ENCODE measurements around the gene TENM4.

TENM4 gene

GRCh38 chr11:78952890-78953289, 487.9 kb downstream of the TENM4 start:
- DNase-seq = no peak

DNA sequence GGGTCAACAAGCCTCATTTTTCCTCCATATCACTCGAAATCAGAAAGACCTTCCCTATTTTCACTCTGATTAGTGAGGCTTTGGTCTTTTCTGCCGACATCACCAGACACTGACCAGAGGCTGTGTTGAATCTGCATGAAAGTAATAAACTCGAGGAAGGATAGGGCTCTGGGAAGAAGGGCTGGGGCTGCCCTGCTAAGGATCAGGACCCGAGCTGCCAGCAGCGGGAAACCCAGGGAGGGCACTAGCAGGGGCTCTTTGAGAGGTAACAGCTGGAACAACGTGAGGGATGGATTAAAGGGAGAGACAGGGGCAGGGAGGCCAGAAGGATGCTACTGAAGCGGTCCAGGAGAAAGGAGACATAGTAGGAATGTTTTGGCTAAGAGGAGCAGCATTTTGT, 488.7 kb downstream of the TENM4 start:
- DNase-seq = no peak

- no peak for DNase-seq
Measured at GRCh38 chr11:78949976-78950690, 490.7 kb downstream of the TENM4 start.

DNA sequence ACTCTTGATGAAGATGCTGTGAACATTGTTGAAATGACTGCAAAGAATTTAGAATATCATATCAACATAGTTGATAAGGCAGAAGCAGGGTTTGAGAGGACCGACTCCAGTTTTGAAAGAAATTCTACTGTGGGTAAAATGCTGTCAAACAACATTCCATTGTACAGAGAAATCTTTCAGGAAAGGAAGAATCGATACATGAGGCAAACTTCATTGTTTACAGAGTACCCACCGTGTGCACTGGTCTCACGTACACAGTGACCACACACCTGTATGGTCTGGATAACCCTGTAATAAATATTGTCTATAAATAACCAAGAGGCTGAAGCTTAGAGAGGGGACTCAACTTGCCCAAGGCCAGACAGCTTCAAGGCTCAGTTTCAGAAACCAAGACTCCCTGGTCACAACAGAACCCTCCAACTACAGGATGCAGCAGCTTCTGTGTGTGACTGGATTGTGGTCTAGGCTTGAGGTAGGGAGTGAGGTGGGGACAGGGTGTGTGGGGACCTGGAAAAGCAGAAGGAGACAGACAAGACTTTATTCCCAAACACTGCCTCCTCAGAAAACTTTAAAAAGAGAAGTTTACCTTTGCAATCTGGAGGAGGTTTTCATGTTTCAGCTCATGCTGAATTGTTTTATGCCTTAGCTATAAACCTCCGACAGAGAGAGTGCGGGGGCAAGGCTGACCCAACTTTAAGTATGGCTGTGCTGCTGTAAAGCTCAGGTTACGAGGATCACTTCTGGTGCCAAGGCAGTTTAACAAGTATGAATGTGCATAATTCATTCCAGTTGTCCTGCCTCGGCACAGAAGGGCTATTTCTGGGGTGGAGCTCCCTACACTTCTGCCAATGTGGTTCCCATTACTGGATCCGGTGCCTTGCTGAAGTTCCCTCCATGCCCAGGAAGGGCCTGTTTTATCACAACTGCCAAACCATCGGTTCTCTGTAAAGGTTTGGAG, 493.6 kb downstream of the TENM4 start:
- no peak for DNase-seq

GRCh38 chr11:78943841-78944240, 497.0 kb downstream of the TENM4 start:
- DNase-seq = no peak

DNA sequence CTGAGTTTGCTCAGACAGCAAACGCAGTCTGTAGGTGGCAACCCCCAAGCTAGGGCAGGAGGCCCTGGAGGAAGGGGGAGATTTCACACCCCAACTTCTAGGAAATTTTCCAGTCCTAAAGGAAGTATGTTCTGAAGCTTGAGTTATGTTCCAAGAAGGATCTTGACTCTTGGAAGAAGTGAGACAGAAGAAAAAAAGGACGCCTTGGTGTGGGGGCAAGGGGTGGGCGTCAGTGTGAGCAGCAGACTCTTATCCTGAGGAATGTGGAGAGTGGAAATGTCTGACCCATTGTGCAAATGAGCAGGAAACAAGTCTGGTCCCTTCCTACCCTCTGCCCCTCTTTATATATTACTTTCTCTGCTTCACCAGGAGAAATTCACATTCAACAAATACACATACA, 497.7 kb downstream of the TENM4 start:
- no peak for DNase-seq

GRCh38 chr11:78941226-78941851, 499.5 kb downstream of the TENM4 start:
- no peak for DNase-seq

- no peak for DNase-seq
Measured at GRCh38 chr11:78940500-78941225, 500.2 kb downstream of the TENM4 start.

DNA sequence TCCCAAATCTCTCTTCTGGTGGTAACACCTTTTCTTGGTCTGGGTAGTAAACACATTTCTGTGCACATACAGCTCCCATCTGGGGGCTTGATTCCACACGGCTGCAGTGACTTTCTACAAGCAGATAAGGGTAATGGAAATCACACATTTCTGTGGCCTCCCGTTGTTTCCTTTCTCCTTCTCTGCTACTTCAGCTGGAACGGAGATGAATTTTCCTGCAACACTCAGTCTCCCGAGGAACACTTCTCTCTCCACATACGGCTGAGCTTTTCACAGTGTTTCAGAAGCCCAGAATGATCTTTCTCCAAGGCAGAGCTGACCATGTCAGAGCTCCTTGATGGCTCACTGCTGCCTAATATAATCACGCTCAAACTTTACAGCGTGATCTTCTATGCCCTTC, 501.9 kb downstream of the TENM4 start:
- DNase-seq = no peak

- no peak for DNase-seq
Measured at GRCh38 chr11:78938036-78938435, 502.8 kb downstream of the TENM4 start.

GRCh38 chr11:78935398-78936068, 505.3 kb downstream of the TENM4 start:
- no peak for DNase-seq

- DNase-seq = no peak
Measured at GRCh38 chr11:78933350-78933749, 507.5 kb downstream of the TENM4 start.

DNA sequence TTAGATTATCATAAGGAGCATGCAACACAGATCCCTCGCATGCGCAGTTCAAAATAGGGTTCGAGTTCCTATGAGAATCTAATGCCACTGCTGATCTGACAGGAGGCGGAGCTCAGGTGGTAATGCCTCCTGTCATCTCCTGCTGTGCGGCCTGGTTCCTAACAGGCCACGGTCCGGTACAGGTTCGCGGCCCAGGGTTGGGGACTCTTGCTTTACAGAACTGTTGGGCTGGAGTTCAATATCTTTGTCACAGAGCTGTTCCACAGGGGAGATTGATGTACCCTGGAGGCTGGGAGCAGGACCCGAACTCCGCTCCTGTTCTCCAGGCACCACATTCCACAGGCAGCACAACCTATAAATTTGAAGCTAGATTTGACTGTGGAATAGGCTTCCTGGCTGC, 508.1 kb downstream of the TENM4 start:
- DNase-seq = no peak

DNA sequence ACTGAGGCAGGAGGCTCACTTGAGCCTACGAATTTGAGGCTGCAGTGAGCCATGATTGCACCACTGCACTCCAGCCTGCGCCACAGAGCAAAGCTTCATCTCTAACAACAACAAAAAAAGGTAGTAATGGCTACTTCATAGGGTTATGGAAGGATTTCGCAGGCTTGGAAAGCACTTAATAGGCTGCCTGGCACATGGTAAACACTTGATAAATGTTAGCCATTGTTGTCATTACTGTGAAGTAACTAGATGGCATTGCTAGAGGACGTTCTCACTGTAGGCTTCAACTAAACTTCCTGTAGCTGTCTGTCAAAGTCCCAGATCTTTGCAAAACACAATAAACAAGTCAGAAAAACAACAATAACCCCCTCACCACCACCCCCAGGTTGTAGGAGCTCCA, 508.9 kb downstream of the TENM4 start:
- no peak for DNase-seq

GRCh38 chr11:78930810-78931523, 509.9 kb downstream of the TENM4 start:
- no peak for DNase-seq

GRCh38 chr11:78929906-78930220, 511.0 kb downstream of the TENM4 start:
- DNase-seq = no peak

- no peak for DNase-seq
Measured at GRCh38 chr11:78929207-78929905, 511.5 kb downstream of the TENM4 start.

DNA sequence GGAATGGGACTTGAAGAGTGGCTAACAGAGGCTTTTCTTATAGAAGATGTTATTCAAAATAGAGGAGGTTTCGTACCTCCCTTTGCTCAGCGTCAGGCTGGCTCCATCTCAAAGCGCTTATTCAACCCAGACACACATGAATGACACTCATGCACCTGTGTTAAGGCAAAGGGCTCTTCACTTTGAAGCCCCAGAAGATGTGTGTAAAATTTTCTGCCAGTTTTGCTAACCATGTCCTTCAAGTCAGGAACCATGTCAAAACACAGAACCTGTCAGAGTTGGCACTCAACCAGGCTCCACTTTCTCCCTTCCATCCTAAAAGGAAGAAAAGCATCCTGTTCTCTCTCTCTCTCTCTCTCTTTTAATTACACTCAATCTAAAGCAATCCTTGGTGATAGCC, 513.3 kb downstream of the TENM4 start:
- DNase-seq = no peak

- DNase-seq = no peak
Measured at GRCh38 chr11:78926633-78927338, 514.0 kb downstream of the TENM4 start.

- DNase-seq = no peak
Measured at GRCh38 chr11:78925387-78925786, 515.4 kb downstream of the TENM4 start.

Data from KG1 (cell line).